H7 (cell line): ENCODE results near the gene RAD51B. TPM values are rescaled to one million over a fixed set of nuclear protein-coding genes. Genes with fewer than 3 reads are reported as not detected.

Experiments
- DNase-seq: peaks from one replicate; pipeline ENCODE4 v3.0.0; 2012
- H3K27me3 ChIP-seq: 2 replicates; pipeline ENCODE4 v1.6.0; 2011; ENCODE audit warnings: mild to moderate bottlenecking, low read length; ENCODE audit not compliant: control insufficient read depth, insufficient read depth
- H3K36me3 ChIP-seq: replicated peaks from 2 replicates; pipeline ENCODE4 v1.5.1; 2011; ENCODE audit warnings: low read length; ENCODE audit not compliant: control insufficient read depth, insufficient read depth
- H3K4me3 ChIP-seq: 2 replicates; pipeline ENCODE4 v1.5.1; 2011; ENCODE audit warnings: low read depth, mild to moderate bottlenecking, control low read depth, low read length, moderate library complexity; ENCODE audit not compliant: insufficient read depth
- total RNA-seq: library from RNA; depleted of rRNA; stranded (reverse); fragments of >200 nt; shearing (Covaris generic); gene quantifications from 2 replicates; pipeline ENCODE4 v1.2.3, GENCODE V29; 2014

RAD51B gene
- total RNA-seq, 1 experiment from 2014 or later: 9.6 TPM

DNA sequence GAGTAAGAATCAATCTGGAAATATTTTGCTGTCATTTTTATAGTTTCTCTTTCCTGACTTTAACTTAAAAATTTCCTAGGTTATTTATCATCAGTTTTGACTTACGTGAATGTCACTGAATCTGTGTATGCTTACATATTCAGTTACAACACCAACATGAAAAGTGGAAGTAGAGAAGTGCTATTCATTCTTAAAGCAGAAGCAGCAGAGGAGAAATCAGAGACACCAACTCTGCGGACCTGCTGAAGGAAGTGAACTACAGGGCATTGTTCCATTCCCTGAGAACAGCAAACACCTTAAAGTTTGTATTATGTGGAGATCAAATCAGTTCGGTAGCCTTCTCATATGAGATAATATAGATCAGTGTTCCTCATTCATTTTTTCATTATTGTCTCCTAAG, 34.1 kb downstream of the RAD51B start:
- H3K27me3 ChIP-seq: no peaks in the 10 kb centered on the region
- DNase-seq: no peak
- no peaks in the 10 kb centered on the region for H3K36me3 ChIP-seq

DNA sequence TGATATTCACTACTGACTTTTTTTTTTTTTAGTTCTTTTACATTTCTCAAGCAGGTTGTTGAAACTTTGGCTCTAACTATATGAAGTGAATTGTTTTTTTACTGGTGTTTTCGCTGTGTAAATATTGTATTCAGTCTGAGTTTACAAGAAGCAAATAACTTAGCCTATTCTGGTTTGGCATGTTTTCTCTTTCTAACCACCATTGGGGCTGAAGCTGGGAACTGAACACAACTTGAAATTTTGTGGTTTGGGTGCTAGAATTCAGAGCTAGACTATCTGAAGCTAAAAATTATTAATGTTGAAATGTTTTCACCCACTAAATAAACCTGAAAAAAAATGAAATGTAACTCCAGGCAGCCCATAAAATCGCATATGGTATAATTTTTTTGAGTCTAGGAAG, 37.2 kb downstream of the RAD51B start:
- no peak for DNase-seq
- no peaks in the 10 kb centered on the region for H3K27me3 ChIP-seq
- H3K36me3 ChIP-seq: no peaks in the 10 kb centered on the region
- no peak overlapping the region for H3K4me3 ChIP-seq

More for the DNA sequence above, 34.1 kb downstream of the RAD51B start:
- H3K4me3 ChIP-seq: no peak overlapping the region

DNA sequence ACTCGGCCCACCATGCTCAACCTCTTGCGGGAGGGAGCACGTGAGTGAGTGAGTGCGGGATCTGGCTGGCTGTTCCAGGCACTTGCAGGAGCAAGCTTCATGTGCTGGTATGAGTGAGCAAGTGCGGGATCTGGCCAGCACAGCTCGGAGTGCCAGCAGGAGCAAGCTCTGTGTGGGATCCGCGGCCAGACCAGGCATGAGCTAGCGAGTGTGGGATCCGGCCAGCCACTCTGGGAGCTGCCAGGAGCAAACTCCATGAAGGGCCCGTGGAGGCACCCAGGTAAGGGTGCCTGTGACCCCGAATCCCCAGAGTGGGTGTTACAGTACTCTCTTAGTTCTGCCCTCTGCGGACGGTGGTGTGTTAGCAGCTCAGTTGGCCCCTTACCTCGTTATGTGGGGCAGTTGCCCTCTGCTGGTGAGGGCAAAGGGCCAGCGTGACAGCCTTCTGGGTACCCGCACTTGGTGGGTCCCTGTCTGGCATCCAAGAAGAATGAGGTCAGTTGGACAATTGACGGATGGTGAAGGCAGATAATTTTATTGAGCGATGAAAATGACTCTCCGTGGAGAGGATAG, 38.3 kb downstream of the RAD51B start:
- no peak for DNase-seq
- H3K4me3 ChIP-seq: no peak overlapping the region

DNA sequence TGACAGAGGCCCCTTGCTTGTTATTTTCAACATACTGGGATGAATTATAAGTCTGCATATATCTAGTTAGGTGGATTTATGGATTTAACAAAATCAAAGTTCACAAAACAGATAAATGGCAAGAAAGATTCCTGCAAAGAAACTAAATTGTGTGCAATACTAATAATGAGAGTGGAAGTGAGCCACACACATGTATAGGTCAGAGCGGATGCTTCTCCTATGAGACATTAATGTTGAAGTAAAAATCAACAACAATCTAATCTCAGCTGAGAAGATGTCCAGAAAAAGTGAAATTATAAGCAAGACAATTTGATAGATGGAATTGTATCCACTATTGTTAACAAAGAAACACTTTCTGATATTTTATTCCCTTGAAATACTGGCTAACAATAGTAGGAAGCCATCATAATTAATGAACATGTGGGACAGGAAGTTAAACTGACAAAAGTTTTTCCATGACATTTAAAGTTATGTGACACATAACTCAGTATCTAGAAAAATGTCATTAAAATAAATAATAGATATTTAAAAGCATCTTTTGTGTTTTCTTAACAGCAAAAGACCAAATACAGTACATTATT, 39.7 kb downstream of the RAD51B start:
- H3K4me3 ChIP-seq: no peak overlapping the region
- H3K36me3 ChIP-seq: no peaks in the 10 kb centered on the region
- H3K27me3 ChIP-seq: no peaks in the 10 kb centered on the region
- DNase-seq: no peak

More for the DNA sequence above, 38.3 kb downstream of the RAD51B start:
- no peaks in the 10 kb centered on the region for H3K36me3 ChIP-seq
- no peaks in the 10 kb centered on the region for H3K27me3 ChIP-seq

DNA sequence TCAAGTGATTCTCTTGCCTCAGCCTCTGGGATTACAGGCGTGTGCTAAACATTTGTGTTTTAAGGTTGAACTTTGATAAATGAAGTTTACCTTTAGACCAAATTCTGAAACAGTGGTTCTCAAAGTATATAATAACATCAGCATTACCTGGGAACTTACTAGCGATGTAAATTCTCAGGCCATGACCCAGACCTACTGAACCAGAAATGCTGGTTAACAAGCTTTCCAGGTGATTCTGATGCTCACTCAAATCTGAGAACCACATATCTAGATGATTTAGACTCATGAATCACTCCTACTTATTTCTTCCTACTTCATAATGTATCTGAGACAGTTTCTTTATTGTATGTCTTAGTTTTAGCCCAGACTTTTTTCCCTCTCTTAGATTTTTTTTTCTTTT, 43.6 kb downstream of the RAD51B start:
- no peak overlapping the region for H3K4me3 ChIP-seq
- H3K27me3 ChIP-seq: no peaks in the 10 kb centered on the region
- H3K36me3 ChIP-seq: no peaks in the 10 kb centered on the region
- DNase-seq: no peak

DNA sequence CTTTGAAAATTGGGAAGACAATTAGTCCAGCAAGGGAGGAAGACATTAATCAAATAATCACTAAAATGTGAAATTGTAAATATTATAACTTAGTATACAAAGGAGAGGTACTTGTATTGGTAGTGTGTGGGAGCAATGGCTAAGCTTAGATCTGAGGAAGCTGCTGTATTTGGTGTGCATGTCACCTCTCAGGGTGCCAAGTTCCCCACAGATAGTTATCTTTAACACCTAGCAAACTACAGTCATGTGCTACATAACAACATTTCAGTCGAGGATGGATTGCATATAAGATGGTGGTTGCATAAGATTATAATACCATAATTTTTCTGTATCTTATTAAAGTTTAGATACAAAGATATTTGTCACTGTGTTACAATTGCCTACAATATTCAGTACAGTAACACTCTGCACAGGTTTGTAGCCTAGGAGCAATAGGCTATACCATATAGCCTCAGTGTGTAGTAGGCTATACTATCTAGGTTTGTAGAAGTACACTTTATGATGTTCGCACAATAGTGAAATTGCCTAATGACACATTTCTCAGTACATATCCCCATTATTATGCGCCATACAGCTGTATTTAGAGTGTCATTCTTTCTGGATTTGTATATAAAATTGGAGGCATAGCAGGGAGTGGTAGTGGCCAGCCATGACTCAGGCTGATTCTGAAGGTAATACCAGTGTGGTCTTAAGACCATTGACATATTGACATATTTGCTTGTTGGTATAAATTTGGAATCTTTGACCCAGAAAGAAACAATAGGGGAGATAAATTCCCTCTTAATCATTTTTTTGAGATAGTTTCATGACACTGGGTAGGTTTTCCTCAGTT, 55.8 kb downstream of the RAD51B start:
- no peak for DNase-seq
- H3K36me3 ChIP-seq: no peaks in the 10 kb centered on the region
- H3K27me3 ChIP-seq: no peaks in the 10 kb centered on the region
- no peak overlapping the region for H3K4me3 ChIP-seq

DNA sequence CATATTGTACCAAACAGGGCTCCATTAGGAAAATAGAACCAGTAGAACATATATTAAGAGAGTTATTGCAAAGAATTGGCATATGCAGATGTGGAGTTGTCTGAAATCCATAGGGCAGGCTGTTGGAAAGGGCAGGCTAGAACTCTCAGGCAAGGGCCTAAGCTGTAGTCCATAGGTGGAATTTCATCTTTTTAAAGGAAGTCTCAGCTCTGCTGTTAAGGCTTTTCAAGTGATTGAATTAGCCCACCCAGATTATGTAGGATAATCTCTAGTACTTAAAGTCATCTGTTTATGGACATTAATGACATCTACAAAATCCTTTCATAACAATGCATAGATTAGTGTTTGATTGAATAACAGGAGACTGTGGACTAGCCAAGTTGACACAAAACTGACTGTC, 59.4 kb downstream of the RAD51B start:
- H3K27me3 ChIP-seq: no peaks in the 10 kb centered on the region
- DNase-seq: no peak
- no peaks in the 10 kb centered on the region for H3K36me3 ChIP-seq
- H3K4me3 ChIP-seq: no peak overlapping the region

DNA sequence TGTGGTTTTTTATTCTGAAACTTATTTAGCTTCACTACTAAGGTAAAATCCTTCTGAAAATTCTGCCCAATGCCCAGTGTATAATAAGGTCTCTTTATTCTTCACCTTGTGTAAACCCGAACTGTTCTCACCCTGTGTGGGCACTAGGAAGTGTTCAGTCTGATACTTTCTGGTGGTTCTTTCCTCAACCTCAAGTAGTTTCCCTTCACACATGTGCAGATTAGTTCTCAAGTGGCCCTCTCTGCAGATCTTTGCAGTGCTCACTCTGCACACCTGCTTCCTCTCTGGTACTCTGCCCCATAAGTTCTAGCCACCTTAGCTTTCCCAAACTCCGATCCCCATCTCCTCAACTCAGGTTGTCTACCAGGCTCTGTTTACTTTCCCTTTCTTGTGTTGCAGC, 61.6 kb downstream of the RAD51B start:
- H3K36me3 ChIP-seq: no peaks in the 10 kb centered on the region
- H3K27me3 ChIP-seq: no peaks in the 10 kb centered on the region
- no peak for DNase-seq
- H3K4me3 ChIP-seq: no peak overlapping the region

DNA sequence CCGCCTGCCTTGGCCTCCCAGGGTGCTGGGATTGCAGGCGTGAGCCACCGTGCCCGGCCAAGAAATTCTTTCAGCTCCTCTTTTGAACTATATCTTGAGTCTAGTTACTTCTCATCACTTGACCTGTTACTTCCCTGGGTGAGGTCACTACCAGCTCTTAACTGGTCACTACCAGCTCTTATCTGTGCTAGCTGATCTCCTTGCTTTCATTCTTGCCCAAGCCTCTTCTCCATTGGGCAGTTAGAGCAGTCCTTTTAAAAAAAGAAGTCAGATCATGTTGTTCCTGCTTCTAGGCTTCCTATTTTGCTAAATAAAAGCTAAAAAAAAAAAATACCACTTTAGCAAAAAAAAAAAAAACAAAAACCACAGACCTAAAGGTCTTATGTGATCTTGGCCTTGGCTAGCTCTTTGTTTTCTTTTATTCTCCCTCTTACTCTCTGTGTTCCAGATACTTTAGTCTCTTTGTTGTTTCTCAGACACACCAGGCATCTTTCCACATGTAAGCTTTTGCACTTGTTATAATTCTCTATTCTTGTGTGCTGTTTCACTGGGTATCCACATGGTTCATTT, 63.5 kb downstream of the RAD51B start:
- no peaks in the 10 kb centered on the region for H3K27me3 ChIP-seq
- no peaks in the 10 kb centered on the region for H3K36me3 ChIP-seq
- no peak overlapping the region for H3K4me3 ChIP-seq
- no peak for DNase-seq

DNA sequence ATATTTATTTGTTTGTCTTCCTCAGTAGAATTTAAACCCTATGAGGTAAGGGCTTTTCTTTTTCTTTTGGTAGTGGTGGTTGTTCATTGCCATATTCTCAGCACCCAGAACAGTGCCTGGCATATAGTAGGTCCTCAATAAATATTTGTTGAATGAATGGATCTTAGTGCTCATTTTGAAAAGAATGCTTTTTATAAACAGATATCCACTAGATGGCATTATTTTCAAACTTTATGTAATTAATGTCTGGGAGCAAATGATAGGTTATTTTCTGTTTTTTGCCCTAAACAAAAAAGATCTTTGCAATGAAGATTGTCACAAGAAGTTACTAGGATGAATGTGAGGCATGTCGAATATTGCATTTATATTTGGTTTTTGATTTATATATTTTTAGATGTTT, 64.1 kb downstream of the RAD51B start:
- Histone ChIP-seq H3K36me3 (no peaks in the 10 kb centered on the region), H3K27me3 (no peaks in the 10 kb centered on the region), H3K4me3 (no peak overlapping the region)
- no peak for DNase-seq

DNA sequence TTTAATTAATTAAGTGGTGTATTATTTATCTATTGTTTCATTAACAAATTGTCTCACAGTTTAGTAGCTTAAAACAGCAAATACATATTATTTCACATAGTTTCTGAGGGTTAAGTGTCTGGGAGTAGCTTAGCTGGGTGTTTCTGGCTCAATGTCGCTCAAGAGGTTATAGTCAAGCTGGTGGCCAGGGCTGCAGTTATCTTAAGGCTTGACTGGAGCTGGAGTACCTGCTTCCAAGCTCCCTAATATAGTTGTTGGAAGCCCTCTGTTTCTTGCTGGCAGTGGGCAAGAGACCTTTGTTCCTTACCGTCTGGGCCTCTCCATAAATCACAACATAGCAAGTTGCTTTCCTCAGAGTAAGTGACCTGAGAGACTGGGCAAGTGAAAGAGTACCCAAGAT, 66.6 kb downstream of the RAD51B start:
- Histone ChIP-seq H3K27me3 (no peaks in the 10 kb centered on the region), H3K36me3 (no peaks in the 10 kb centered on the region), H3K4me3 (no peak overlapping the region)
- no peak for DNase-seq

DNA sequence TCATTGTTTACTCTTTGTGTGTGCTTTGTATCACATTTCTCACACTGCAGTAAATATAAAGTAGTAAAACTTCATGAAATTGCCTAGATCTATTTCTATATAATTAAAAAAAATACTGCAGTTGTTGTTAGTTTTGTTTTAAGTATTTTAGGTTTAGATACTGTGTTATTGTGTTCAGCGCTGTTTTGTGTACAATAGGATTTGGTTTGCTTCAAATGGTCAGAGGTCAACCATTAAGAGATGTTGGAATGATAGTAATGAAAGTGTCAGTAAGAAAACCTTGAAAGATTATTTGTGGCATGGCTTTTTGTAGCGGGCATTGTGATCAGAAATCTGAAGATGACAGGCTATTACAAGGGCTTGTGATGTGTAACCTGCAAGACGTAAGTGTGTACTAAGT, 67.9 kb downstream of the RAD51B start:
- Histone ChIP-seq H3K4me3 (no peak overlapping the region), H3K36me3 (no peaks in the 10 kb centered on the region), H3K27me3 (no peaks in the 10 kb centered on the region)
- no peak for DNase-seq

DNA sequence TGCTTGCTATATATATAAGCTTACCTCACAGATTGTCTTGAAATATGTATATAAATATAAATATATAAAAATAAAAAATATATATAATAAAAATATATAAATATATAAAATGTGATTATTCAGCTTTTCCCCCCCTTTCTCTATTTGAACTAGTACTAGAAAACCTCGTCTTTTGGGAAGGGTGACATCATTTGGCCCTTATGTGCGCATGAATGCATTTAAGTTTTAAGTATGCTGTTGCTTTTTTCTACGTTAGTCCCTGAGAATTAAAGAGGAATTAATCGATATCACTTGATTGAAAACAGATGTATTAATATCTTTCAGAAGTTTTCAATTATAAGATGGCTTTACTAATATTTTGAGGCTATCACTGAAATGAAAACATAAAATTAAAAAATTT, 69.9 kb downstream of the RAD51B start:
- no peaks in the 10 kb centered on the region for H3K36me3 ChIP-seq
- H3K4me3 ChIP-seq: no peak overlapping the region
- DNase-seq: no peak
- no peaks in the 10 kb centered on the region for H3K27me3 ChIP-seq

DNA sequence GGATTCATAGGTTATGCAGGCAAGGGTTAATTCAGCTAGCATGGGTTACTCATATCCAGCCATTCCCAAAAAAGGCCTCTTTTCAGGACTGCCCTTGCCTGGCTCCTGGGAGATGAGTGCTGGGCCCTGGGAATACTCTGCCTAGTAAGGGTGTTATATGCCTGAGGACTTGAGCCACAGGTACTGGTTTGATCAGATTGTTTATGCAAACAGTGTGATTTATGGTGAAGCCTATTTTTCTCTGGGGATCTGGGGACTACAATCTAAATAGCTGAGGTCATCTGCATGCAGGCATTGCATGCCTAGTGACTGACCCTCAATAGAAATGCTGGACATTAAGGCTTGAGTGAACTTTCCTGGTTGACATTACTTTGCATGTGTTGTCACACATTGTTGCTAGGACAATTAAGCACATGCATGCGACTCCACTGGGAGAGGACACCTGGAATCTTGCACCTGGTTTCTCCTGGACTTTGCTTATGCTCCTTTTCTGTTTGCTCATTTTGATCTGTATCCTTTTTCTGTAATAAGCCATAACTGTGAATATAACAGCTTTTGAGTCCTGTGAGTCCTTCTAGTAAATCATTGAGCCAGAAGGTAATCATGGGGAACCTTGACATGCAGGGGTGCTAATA, 73.0 kb downstream of the RAD51B start:
- no peak for DNase-seq
- Histone ChIP-seq H3K36me3 (no peaks in the 10 kb centered on the region), H3K4me3 (no peak overlapping the region), H3K27me3 (no peaks in the 10 kb centered on the region)

DNA sequence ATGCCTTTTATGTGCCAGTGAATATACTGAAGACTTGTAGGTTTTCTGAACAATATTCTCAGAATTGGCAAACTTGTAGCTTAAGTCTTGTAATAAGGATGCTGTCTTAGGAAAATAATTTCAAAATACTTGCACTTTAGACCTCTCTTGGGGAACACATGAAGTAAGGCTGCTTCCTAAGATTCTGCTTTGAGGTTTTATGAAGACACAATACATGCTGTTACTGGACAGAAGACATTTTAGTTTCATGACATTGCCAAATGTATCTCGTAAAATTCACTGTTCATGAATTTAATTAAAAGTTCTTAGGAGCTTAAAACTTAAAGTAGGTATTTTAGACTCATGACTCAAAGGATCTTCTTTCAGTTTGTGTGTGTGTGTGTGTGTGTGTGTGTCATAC, 80.7 kb downstream of the RAD51B start:
- H3K27me3 ChIP-seq: no peaks in the 10 kb centered on the region
- no peaks in the 10 kb centered on the region for H3K36me3 ChIP-seq
- no peak overlapping the region for H3K4me3 ChIP-seq
- DNase-seq: no peak
